NCI-H524 (cell line): ENCODE results near the gene FAS.

Source experiments
- DNase-seq, 2 experiments: peaks; one replicate each; lab custom pipeline; 2025; lab: John Stamatoyannopoulos, UW

The FAS gene

DNA sequence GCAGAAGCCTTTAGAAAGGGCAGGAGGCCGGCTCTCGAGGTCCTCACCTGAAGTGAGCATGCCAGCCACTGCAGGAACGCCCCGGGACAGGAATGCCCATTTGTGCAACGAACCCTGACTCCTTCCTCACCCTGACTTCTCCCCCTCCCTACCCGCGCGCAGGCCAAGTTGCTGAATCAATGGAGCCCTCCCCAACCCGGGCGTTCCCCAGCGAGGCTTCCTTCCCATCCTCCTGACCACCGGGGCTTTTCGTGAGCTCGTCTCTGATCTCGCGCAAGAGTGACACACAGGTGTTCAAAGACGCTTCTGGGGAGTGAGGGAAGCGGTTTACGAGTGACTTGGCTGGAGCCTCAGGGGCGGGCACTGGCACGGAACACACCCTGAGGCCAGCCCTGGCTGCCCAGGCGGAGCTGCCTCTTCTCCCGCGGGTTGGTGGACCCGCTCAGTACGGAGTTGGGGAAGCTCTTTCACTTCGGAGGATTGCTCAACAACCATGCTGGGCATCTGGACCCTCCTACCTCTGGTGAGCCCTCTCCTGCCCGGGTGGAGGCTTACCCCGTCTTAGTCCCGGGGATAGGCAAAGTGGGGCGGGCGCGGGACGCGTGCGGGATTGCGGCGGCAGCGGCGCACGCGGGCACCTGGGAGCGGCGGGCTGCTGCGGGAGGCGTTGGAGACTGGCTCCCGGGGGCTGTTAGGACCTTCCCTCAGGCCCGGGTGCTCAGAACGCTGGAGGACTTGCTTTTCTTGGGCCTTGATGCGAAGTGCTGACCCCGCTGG, at the start of gene FAS:
Gene FAS, plus strand, starts transcription at position 415 of the 777 bp plus-strand sequence. Its CDS starts 79 bp downstream, at position 494.
- DNase-seq: peak; percentile 1 to 10

DNA sequence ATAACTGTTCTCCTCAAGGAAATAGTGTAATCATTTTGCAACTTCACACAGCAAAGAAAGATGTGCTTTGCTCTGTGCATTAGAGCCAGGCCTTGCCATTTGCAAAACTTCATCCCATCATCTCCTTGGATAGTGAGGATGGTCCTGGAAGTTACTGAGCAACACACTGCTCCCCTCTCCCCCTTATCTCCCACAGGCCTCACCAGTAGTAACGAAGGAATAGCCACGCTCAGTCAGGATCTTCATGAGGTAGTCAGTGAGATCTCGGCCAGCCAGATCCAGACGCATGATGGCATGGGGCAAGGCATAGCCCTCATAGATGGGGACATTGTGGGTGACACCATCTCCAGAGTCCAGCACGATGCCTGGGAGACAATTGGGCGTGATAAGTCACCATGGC, 49.6 kb upstream of the FAS start:
- no peak for DNase-seq

DNA sequence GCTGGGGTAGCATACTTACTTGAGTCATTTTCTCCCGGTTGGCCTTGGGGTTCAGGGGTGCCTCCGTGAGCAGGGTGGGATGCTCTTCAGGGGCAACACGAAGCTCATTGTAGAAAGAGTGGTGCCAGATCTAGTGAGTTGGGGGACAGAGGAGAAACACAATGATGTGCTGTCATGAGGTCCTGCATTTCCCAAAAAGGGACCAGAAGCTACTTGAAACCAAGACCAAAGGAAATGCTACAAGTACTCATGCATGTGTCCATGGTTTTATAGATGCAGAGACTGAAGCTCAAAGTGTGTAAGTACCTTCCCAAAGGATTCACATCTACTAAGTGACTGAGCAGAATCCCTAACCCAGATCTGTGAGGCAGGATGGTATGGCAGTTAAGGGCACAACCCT, 46.8 kb upstream of the FAS start:
- DNase-seq: no peak

DNA sequence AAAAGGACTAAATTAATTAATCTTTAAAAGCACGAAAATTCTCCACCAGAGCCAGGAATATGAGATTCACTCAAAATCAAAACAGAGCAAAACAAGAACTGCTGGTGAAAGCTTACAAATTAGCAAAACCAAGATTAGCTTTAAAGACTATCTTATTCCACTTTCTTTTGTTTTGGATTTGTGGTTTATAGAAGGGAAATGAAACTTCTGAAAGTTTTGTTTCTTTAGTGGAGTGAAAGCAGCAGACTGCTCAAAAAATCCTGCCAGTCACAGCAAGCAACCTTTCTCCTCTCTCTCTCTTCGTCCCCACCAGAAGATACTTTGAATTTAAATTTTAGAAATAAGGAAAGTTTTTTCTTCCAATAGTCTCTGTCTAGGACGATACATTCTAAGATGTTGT, 45.8 kb upstream of the FAS start:
- DNase-seq: no peak

DNA sequence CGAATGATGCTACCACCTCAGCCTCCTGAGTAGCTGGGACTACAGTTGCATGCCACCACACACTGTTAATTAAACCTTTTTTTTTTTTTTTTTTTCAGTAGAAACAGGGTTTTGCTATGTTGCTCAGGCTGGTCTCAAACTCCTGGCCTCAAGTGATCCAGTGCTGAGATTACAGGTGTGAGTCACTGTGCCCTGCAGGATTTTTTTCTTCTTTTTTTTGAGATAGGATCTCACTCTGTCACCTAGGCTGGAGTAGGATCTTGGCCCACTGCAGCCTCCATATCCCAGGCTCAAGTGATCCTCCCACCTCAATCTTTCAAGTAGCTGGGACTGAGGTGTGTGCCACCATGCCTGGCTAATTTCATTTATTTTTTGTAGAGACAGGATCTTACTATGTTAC, 44.4 kb upstream of the FAS start:
- no peak for DNase-seq

DNA sequence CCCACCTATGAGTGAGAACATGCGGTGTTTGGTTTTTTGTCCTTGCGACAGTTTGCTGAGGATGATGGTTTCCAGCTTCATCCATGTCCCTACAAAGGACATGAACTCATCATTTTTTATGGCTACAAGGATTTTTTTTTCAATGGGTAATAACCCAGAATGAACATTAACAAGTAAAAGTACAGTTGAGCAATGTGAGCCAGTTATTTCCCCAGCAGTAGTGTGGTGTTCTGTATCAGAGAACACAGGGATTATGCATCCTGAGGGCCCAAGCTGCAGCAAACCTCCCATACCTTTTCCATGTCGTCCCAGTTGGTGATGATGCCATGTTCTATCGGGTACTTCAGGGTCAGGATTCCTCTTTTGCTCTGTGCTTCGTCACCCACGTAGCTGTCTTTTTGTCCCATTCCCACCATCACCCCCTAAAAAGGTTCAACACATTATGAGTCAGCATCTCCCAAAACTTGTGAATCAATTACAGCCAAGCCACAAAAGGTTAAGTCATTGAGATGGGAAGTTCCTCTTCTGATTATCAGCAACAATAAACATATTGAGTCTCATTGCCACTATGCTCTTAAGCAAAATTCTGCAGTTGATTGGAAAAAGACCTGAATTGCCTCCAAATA, 43.5 kb upstream of the FAS start:
- no peak for DNase-seq

DNA sequence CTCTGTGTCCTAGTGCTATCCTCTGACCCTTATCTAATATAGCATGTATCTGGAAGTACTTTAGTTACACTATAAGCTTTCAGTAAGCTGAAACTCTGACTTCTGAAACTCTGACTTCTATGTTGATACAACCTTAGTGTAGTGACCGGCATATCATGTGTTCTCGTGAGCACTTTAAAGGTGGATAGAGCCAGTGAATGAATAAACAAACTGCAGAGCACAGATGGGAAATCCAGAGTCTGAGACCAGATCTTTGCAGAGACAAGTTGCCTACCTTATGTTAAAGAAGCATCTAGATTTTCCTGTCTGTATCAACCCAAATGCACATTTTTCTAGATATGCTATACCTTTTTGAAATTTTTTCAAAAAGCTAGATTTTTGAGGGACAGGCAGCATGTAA, 41.5 kb upstream of the FAS start:
- no peak for DNase-seq

DNA sequence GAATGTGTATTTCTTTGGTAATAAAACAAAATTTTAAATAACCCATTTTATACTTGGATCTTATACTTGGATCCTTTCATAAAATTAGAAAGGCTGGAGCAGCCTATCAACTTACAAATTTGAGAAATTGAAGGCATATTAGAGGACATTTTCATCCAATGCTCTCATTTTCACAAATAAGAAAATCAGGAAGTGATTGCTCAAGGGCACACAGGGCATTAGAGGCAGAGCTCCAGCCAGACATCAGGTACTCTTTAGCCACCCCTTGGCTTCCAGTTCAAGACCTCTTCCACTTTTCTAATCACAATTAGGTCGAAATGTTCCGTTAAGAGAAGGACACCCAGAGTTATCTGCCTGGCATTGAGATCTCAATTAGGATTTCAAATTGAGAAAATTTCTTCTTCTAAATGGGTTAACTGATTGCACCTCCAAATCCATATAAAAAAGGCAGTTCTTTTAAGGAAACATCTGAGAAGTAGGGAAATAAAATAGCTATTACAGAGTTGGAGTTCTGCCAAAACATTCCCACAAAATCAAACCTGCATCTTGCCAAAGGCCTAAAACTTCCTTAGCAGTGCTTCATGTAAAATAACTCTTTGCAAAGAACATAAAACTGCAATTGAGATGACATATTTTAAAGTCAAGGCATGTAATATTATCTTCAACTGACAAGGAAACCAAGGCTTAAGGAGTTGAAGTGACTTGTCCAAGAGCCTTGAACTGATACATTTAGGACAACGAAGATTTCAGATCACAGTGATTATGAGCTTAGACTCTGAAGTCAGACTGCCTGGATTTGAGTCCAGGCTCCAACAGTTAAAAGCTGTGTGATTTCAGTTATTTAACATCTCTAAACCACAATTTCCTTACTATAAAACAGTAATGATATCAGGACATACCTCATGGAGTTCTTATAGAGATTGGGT, 40.4 kb upstream of the FAS start:
- no peak for DNase-seq

DNA sequence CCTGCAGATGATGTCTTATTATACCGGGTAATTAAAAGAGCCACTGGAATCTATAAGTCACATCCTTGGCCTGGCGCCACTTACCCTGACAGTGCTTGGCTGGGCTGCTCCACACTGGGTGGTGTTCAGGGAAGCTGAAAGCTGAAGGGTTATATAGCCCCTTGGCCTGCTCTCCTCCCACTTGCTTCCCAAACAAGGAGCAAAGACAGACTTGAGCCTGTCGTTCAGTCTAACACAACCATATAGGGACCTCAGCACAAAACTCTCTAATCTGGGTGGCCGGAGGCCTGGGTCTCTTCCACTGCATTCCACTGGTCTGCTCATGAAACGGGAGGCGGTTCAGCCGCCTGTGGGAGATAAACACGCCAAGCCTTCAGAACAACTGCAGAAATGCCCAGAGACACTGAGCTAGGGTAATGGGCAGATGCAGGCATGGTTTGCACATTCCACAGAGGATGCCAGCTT, 37.9 kb upstream of the FAS start, which contains the start of gene ACTA2:
Gene ACTA2, minus strand, starts transcription at position 127 of the 465 bp plus-strand sequence. CDS start 3,843 bp downstream, outside the sequence.
- DNase-seq: no peak

DNA sequence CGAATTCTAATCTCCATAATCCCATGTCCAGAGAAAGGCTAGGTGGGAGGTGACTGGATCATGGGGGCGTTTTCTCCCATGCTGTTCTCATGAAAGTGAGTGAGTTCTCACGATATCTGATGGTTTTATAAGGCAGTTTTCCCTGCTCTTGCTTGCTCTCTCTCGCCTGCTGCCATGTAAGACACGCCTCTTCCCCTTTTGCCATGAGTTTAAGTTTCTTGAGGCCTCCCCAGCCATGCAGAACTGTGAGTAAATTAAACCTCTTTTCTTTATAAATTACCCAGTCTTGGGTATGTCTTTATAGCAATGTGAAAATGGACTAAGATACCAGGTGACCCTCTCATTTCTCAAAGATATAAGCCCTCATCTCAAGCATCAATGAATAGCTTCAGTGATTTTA, 36.9 kb upstream of the FAS start:
- DNase-seq: no peak

DNA sequence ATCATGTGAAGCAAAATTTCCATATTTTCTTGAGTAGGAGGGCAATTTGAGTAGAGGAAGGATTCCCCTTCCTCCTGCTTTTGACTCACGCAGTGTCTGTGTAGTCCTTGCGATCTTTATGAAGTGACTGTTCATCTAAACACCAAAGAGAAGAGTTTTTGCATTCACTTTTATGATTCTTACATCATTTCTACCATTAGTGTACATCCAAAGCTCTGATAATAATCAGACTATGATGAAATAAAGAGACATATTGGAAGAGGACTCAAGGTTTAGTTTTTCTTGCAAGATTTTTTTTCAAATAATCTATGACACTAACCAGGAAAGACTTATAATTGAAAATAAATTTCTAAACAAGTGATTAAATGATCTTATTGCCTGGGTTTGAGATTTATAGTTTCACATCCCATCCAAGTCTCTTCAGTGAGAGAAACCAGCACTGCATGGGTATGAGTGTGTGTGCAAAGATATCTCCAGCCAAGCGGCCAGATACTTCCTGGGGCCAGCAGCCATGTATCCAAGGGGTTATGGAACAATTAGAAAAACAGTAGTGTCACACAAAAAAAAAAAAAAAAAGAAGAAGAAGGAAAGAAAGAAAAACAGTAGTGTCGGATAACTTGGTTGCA, 36.0 kb upstream of the FAS start:
- no peak for DNase-seq

DNA sequence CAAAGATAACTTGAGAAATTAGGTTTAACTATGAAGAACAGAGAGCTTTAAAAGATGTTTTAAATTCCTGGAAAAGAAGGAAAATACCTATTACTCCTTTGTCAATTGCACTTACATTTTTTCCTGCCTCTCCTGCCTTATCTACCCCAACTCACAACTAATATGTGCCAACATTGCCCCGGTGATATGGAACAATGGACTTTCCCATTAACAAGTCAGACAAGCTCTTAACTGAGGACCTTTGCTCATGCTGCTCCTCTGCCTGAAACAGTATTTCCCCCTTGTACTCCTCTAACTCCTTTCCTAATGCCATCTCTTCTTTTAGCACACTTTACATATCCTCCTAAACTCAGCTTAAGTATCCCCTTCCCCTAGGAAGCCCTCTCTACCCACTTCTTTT, 33.2 kb upstream of the FAS start:
- no peak for DNase-seq

DNA sequence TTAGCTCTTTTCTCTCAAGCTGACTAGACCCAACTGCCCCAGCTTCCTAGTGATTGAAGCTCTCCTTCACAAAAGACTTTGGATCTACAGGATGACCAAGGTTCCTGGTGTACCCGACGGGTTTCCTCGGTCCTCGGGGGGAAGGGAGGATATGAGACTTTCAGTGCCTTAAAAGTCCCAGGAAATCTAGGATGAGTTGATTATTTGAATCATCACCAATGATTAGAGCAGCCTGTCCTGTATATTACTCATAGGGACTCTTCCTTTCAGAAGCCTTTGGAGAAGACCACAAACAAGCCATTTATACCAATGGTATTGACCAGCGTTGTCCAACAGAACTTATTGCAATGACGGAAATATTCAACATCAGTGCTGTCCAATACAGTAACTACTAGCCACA, 31.9 kb upstream of the FAS start:
- no peak for DNase-seq

DNA sequence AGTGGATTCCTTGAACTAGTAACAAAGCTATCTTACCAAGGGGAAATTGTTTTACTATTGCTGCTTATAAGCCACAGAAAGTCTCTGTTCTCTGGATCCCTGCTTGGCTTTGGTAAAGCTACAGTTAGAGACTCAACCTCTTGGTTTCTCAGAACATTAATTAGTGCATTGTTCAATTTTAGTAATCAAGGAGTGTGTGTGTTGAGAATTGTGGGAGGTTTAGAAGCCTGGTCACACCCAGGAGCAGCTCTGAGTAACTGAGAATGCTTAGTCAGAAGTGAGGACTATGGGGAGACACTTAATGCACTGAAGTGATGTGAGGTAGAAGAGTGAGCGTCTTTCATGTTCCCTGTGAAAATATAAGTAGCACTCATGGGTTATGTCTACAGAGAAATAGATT, 29.8 kb upstream of the FAS start:
- no peak for DNase-seq

DNA sequence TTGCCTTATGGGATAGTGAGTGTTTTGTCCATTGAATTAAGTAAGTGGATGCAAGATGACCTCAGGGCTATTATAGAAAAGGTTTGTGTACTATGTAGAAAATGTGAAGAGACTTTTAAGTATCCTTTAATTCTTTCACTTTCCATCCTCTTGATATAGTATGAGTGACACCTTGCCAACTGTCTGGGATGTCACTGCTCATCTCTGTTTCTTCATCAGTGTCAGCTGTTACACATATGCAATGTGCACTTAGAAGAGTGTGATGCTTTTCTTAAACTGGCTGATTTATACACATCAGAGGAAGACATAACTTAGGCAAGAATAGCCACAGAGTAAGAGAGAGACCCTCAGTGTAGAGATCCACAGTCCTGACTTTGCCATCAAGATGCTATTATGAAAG, 29.3 kb upstream of the FAS start:
- no peak for DNase-seq

DNA sequence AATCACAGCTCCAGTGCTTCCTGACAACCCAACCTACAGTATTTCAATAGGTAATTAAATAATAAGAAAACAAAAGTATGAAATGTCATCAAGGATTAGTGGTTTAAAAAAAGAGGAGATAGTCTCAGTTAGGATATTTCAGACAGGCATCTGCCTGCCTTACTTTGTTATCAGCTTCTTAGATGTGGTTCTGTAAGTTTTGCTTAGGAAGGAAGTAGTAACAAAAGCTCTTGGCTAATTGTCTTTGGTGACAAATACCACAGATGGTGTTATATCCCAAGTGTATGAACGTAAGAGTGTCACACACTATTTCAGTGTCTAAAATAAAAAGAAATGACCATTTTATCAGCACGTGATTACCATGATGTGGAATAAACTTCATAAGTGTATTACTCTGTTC, 28.3 kb upstream of the FAS start:
- DNase-seq: no peak

DNA sequence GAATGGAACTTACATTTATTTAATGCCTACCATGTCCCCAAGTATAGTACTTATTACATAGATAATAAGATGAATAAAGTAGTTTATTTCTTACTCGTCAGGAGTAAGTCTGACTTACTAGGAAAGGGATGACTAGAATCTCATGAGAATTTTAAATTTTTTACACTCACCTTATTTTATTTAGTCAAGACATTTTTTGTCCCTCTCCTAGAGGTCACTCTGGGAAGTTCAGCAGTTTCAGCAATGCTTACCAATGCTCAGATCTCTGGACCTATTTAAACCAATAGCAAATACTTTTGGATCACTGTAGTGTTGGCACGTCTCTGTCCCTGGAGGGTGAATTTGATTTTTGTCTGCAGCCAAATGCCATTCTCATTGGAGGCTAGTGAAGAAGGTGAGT, 27.3 kb upstream of the FAS start:
- DNase-seq: no peak

DNA sequence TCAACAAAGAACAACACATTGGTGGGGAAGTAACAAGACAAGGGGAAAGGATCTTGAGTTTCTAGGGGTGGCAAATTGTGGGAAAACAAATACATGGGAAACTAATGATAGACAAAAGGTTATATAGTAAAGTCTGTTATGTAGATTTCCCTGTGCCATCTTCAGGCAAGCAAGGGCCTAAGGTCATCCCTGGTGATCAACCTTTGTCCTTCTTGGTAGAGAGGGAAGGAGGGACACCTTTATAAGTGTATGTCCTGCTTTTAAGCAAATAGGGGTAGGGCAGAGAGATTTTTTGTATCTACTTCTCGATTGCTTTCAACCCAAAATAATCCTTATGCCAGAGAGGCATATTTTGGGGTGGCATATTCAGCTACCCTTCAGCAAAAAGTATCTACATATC, 26.2 kb upstream of the FAS start:
- no peak for DNase-seq

DNA sequence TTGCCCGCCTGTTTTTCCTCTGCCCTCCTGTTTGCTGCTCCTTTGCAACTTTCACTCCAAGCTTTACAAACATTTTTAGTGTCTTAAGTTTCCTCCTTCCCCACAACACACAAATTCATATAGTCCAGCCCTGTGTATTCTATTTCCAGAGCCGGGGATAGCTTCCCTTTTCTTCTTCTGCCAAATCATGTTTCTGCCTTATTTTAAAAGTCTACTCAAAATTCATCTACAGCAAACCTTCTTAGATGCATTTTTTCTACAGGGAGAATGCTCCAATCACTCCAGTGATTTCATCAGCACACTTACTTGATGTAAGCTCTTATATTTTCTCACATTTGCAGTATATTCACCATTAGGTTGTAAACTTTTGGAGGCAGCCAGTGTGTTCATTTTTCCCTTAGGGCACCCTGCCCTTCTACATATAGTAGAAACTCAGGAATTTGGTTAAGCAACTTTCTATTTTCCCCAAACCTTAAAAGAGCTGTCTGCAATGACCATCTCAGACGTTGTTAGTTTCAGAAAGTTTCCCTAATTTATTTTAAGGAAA, 25.7 kb upstream of the FAS start:
- DNase-seq: no peak

DNA sequence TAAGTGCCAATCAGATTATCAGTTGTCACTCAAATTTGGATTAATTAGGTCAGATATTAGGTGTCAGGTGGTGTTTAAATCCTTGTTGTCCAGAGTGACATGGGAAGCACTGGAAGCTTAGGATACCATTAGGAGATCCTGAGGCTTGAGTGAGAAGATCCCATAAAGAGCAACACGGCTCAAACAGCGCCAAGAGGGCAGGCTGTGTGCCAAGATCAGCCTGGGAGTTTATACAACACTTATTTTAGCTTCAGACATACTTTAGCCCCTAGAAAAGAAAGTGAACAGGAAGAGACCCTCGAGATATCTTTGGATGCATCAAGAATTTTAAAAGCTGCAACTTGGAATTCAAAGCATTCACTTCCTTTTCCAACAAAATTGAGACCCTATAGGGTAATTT, 23.8 kb upstream of the FAS start:
- no peak for DNase-seq

DNA sequence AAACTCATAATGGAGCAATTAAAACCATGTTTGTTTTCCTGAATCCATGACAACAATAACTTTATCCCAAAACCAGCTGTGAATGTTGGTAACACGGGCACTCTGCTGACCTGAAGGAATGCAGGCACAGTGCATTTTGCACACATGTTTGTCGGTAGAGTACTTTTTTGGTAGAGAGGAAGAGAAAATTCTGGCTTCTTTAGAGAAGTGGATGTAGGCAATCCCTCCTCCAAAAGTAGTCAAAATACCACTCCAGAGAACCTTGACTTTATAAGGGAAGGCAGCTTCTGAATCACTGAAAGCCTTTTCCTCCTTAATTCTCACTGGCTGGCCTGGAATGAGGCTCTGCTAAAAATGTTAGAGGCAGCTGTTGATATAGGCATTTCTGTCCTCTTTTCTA, 22.2 kb upstream of the FAS start:
- DNase-seq: no peak
